T-helper 2 cell treated with Interferon-gamma antibody and Interleukin-4, amounts not matched to agents 100 ng/mL and 5 ng/mL, for 36 hours (primary cell): Measurements from ENCODE around the gene EPHA4. TPM values are rescaled to one million over a fixed set of nuclear protein-coding genes. Genes with fewer than 3 reads are reported as not detected.

Experiments
- intact Hi-C: fragments of 100-400 bp; cut with micrococcal nuclease; formaldehyde crosslinking; loops from one replicate; pipeline ENCODE4 v1.15.1; 2023
- total RNA-seq: library from RNA; stranded (reverse); gene quantifications from 2 replicates; pipeline ENCODE4 v1.2.3, GENCODE V29; 2022

EPHA4 gene
- total RNA-seq: 6.6 and 7.0 TPM in 2 replicates

DNA sequence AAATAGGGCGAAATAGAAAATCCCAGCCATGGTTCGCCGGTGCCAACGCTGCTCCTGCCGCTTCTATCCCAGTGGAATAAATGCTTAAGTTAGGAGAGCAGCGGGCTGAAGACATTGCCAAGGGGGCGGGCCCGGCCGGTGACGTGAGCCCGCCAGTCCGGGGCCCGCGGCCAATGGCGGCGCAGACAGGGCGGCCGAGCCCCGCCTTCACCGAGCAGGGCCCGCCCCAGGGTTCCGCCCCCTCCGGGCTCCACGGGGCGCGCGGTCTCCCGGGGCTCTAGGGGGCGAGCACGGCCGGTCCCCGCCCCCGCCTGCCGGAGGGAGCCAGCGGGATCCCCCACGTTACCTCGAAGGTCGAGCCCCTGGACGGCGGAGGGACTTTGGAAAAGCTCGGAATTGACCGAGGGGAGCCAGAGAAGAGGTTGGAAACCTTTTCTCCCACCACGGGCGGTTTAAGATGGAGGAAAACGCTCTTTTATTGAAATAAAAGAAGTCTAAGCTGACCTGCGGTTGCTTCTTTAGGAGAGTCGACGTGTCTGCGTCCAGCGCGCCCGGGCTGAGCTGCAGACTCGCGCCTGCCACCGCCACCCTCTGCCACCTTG is at the start of gene EPHA4:
EPHA4 (minus strand) TSS at position 86 of the 602 bp plus-strand sequence; CDS start at position 30, 56 bp downstream.
- intact Hi-C loops: loop anchor here (1.0 to 5.0 kb wide), 4 partner anchors 54 to 1836 kb away; no protein-coding TSS in a partner anchor

DNA sequence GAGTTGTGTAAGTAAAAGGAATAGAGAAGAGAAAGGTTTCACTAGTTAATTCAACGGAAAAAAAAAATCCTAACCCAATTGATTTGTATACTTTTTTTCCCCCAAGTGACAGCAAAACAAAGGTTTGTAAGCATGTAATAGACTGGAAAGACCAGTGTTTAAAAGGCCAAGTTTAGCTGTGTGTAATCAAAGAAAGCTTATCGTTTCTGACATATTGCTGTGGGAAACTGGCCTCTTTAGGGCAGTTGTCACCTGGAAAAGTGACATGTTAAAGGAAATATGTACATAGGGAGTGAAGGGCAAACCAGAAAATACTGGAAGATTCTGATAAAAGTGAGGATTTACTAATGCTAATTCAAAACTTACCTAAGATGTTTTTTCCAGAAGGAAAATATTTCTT is 45.9 kb upstream of the EPHA4 start:
- intact Hi-C loops: no loop called here

DNA sequence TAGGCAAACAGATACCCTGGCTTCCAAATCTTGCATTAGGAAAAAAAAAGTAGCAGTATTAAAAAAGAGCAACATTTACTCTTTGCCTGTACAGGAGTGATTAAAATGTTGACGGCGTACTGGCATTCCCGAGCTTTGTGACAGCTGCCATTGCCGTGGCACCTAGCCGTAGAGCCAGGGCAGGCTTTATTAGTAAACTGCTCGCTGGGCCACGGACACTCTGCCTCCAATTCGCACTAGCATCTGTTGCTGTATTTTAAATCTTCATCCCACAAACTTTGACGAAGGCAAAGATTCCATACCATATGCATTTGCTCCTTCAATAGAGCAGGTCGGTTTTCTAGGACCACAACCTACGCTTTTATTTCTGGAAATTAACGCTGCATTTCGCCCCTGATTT is 44.5 kb upstream of the EPHA4 start:
- intact Hi-C loops: no loop called here

DNA sequence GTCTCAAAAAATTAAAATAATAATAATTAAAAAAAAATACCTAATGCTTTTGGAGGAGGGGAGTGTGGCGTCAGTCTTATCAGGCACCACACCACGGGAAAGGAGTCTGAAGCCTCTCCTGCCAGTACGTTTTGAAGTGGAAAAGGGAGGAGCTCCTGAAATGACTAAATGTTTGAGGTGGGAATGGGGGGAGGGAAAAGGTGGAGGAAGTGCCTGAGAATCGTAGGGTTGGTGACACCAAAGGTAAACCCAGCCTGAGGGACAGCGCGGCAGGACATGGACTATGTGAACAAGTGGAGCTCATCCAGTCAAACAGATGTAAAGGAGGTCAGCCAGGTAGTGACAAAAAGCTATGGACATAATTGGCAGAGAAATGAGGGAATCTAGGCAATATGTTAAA is 42.2 kb upstream of the EPHA4 start:
- intact Hi-C loops: no loop called here

DNA sequence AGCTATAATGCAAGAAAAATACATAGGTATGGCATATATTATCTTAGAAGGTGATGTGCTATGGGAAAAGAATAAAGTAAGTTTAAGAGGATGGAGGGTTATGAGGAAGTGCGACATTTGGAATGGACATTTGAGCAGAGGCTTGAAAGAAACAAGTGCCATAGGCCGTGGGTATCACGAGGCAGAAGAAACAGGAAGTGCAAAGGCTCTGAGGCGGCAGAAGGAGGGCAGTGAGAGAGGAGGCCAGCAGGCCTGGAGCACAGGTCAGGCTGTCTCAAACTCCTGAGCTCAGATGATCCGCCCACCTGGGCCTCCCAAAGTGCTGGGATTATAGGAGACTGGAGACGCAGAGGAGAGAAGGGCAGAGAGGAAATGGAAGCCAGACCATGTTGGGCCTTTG is 40.7 kb upstream of the EPHA4 start:
- intact Hi-C loops: no loop called here

DNA sequence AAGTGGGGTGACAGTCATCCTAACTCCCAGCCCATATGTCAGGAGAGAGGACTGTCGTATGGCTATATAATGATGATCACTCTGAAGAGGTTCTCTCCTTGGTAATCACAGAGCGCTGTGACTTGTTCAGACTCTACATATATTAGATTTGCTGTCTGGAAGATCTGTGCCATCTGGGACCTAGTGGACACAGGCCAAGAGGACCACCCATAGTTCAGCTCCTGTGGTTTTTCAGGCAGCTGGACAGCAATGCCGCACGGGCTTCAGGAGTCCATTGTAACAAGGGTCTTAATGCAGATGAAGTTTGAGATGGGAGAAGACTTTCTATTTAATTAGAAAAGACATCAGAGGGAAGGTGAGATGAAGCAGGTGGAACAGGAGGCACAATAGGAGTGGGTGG is 40.1 kb upstream of the EPHA4 start:
- intact Hi-C loops: no loop called here

DNA sequence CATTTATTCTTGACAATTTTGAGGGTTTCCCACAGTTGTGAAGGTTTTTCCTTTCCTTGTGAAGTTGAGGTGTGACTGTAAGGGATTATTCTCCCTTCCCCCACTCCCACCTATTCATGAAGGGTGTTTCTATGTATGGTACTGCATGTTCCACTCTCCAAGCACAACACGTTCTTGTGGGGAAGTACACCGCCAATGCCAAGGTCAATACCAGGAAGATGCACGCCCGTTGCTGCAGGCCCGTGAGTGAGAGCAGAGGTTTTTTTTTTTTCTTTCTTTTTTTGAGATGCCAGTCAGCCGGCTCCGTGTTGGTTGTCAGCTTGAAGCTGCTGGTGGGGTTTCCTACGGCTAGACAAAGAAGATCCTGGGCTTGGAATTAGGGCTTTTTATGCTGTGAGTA is 38.6 kb upstream of the EPHA4 start:
- intact Hi-C loops: no loop called here

DNA sequence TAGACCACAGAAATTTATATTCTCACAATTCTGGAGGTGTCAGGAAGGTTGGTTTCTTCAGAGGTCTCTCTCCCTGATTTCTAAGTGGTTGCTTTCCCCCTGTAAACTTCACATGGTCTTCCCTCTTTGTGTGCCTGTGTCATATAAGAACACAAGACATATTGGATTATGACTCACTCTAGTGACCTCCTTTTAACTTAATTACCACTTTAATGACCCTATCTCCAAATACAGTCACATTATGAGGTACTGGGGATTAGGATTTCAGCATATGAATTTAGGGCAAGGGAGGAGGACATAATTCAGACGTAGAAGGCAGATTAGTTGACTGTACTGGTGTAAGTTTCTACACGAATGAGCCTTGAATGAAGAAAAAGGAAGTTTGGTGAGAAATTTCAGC is 38.2 kb upstream of the EPHA4 start:
- intact Hi-C loops: no loop called here

DNA sequence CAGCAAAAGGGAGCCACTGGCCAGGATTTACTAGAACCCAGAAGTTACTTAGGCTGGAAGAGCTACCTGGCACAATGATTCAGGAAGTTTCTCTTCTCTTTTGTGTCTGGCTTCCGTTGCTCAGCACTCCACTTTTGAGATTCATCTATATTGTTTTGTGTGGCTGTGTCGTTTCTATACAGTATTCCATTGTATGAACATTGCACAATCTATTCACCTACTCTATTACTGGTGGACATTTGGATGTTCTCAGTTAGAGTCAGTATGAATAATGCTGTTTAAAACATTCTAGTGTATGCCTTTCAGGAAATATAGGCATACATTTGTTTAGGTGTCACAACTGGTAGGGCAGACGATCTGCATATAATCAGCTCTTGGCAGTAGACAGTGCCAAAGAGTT is 36.3 kb upstream of the EPHA4 start:
- intact Hi-C loops: no loop called here

DNA sequence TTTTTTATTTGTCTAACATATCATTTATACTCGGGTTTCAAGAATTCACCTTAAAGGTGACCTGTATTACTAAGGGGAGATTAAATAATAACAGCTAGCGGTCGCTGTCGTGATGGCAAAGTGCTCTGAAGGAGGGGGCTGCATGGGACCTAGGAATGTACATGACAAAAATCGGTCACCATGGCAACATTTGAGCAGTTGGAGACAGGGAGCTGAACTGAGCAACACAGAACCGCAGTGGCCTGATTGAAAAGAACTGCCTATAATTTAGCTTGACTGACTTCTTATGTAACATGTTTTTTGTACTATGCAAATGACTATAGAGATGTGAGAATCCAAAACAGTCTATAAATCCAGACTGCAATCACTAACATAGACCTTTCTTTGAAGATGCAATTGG is 34.3 kb upstream of the EPHA4 start:
- intact Hi-C loops: no loop called here

DNA sequence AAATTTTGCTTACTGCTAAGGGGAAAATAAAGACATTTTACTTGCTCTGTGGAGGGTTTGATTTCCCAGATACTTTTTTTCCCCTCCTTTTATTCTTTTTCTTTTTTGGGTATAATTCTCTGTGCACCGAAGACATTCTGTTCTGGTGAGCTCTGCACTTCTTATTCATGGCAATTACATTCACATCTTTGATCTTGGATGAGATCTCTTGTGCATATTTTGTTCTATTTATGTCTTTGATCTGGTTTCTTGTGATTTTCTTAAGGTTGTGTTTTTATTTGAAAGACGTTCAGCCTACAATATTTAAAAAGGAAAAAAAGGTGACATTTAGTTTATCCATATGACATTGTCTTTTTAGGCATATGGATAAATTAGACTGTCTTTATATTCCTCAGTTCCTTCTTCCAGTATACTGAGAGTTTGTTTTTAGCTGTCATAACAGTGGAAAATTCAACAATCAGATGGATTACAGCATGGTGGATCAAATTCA is 33.7 kb upstream of the EPHA4 start:
- intact Hi-C loops: no loop called here

DNA sequence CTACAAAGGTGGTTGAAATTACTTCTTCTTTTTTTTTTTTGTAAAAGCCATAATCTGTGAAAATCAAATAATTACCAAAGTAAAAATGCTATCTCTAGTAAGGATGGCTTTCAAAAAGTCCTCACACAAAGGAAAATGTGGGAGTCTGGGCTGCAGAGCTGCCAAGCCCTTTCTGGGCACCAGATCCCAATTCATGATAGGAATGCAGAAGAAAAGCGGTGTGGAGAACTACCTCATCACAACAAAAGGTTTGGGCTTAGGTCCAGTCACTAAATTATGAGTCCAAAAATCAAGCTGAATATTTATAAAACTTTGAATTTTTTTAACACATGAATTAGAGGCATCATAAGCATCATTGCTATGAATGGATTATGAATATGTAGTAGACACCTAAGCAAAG is 30.8 kb upstream of the EPHA4 start:
- intact Hi-C loops: no loop called here

DNA sequence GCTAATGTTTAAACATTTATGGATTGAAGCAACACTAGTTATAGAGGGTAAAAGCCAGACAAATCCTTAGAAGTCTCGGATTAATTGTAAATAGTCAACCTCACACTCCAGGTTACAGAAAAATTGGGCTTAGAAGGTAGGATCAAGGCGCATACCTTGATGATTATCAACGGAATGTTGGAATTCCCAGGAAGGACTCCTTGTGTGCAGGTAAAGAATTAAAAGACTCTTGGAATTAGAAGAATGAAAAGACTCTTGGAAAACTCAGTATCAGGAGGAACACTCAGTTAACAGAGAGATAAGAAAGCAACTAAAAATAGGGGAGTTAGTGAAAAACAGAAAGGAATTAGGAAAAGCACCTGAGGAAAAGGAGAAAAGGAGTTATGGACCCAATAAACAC is 29.3 kb upstream of the EPHA4 start:
- intact Hi-C loops: no loop called here

DNA sequence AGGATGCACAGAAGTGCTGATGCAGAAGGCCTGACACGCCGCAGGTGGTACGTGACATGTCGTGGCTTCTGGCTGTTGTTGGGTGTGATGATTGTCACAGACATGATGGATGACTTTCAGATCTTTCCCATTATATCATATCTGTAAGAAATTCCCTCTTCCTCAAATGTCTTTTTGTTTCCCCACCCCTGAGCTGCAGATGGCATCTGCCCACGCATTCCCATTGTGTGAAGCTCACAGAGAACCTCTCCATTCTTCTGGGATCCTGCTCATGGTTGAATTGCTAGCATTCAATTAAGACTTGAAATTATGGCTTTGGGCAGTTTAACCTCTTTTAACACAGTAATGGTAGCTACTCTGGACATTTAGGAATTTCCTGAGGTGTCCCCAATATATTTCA is 28.3 kb upstream of the EPHA4 start:
- intact Hi-C loops: no loop called here

DNA sequence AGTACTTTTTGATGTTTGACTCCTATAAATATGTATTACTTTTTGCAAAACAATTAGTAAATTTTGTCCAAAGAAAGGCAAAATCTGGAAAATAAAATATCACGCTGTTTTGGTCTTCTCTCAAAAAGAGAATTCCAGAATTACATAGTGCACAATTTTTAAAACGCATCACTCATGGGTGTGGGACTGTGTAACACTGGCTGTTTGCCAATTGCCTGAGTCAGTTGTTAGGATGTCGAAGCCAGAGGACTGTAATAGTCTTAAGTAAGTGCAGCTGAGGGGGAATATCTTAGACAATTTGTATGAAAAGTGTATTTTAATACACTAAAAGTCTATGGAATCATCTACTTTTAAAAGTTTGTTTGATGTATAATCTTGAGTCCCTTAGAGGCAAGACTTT is 24.1 kb upstream of the EPHA4 start:
- intact Hi-C loops: no loop called here

DNA sequence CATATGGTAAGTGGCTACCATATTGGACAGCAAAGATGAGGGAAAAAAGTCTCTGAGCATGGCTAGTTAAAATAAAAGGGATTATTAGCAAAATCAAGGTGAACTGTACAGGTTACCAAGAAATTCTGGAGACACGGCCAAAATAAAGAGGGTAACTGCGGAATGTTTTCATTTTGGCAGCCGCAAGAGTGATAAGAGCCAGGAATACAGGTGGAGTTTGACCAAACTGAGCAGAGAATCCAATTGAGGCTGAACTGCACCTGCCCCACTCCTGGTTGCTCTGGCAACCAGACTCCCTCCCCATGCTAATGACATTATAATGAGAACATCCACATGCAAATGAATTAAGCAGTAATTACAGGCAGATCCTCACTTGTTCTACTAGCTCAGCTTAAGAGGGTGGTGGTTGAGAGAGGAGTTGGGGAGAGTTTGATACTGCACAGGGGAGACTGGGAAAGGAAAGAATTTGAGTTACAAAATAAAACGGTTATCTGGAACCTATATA is 18.8 kb upstream of the EPHA4 start:
- intact Hi-C loops: no loop called here

DNA sequence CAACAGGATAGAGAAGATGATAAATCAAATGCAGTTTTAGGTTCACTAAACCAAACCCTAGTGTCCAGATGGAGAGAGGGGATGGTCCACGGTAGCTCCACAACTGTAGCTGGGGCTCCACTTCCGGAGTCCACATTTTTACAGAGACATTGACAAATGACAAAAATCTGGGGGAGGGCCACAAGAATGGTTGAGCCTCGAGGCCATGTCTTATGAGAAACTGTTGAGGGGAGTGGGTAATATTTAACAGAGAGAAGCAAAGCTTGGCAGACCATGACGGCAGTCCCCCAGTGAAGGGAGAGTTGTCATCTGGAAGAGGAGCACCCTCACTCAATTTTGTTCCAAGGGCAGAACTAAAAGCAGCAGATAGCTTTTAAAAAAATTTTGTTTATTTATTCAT is 17.6 kb upstream of the EPHA4 start:
- intact Hi-C loops: no loop called here

DNA sequence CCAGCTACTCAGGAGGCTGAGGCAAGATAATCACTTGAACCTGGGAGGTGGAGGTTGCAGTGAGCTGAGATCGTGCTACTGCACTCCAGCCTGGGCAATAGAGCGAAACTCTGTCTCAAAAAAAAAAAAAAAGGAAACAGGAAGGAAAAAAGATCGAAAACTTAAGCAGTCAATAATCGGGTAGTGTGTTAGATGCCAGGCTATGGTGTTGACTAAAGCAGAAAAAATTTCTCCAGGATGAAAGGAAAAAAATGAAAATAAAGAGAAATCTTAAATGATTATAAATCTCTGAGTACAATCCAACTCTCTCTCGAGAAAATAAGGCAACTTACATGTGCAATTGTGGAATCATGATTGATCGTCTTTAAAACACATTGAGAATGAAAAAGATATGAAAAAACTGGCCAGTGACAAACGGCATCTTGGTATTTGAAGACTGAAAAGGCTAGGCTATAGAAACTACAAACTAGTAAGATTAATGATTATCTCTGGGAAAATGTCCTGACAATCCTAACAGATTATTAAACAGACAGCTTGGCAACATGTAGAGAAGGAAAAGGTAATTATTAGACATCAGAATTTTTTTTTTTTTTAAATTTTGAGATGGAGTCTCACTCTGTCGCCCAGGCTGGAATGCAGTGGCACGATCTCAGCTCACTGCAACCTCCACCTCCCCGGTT is 16.3 kb upstream of the EPHA4 start:
- intact Hi-C loops: no loop called here

DNA sequence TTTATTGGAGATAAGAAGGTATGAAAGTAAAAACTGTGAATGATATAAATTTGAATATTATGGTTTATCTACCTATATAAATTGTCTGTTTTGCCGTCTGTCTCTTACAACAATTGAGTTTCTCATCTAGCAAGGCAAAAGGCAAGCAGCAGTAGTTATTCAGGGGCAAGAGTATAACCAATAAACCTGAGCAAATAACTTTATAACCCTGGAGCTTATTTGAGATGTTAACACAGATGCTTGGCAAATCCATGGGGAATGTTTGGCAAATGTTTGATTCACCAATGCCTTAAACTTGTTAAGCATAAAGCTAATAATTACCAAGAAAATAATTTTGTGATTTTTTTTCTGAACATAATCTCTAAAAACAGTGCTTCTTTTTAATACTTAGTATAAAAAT is 9.9 kb upstream of the EPHA4 start:
- intact Hi-C loops: no loop called here

DNA sequence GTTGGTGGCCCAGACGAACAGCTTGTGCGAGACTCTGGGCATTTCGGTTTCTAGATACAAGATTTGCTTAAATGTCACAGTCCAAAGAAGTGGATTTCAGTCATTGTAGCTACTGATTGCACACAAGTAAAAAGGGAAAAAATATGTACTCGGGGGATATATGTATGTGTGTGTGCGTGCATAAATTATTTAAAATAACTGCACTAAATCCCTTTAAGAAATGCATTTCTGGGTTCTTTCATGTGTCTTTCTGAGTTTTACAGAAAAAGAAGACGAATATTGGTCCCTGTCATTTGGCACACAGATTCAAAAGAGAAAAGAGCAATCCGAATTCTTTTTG is 2.1 kb upstream of the EPHA4 start:
- intact Hi-C loops: loop anchor here (5.0 kb wide), 2 partner anchors 112 to 472 kb away; no protein-coding TSS in a partner anchor

DNA sequence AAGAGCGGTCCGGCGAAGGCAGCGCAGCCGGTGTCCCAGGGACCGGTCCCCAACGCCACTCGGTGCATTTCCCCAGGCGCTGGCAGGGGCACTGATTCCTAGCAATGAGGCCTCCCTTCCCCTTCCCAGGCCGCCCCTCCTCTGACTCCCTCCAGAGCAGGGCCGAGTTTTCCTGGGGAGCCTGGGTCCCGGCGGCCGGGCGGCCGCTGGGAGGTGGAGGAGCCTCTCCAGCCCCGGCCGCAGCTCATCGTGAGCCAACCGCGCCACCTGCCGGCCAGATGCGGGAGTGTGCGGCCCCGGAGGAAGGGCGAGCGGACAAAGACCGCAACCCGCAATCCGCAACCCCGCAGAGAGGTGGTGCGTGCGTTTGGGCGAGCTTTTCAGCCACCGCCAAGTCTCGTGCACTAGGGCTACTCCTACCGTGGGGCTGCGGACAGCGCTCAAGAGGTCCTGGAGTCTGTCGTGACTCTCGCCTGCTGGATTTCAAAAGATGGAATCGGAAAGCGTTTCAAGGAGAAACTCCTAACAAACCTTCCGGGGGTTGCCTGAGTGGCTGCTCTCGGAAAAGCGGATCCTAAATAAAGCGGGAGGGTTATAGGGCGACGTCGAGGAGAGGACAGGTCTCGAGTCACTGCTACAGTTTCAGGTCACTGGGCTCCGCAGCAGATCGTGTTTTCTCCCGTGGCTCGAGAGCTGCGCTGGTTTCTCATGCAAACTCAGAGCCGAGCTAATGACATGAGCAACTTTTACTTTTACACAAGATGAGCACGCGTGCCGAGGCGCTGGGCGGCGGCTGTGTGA is 1.5 kb upstream of the EPHA4 start:
- intact Hi-C loops: loop anchor here (1.0 to 5.0 kb wide), 5 partner anchors 73 to 1837 kb away; no protein-coding TSS in a partner anchor

DNA sequence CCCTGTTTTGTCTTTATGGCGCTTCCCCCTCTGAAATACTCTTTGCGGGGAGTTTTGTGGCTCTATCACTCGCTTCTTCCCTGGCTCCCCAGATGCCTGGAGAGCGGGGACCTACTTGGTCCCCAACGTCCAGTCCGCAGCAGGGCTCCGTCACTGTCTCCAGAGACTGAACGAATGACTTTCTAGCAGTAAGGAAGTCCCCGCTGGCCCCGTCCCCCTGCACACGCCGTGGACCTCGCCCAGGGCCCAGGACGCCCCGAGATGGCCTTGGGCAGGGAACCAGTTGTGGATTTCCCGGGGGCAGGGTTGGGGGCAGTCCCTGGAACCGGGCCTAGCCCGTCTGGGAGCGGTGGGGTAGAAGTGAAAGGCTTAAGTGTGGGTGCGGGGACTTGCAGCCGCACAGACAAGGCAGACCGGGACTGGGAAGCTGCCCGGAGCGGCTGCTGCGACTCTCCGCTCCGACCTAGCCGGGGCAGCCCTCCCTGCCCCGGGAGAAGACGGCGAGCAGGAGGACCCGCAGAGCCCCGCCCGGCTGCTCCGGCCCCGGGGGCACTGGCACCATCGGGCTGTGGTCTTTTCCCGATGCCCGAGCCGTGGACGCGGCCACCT is 821 bp upstream of the EPHA4 start:
- intact Hi-C loops: loop anchor here (1.0 to 5.0 kb wide), 6 partner anchors 55 to 1836 kb away; no protein-coding TSS in a partner anchor
